Adrenal gland (tissue), 5 donors: ENCODE results near the gene PPP1CC.

Source experiments
- CTCF ChIP-seq, 6 experiments: fragments of 450-650 bp in 4 of 6; fragments of 200-600 bp in 2 of 6; sonication (generic) in 1 of 6; IDR thresholded peaks; 1 replicate in 5 of 6; 2 replicates in 1 of 6; pipeline versions ENCODE4 v1.5.1 to v1.8.0; 2016 to 2021; ENCODE audit warnings: antibody characterized with exemption in 6 of 6, mild to moderate bottlenecking in 2 of 6, moderate library complexity in 1 of 6
- POLR2A ChIP-seq, 2 donors: fragments of 450-650 bp; IDR thresholded peaks; one replicate each; pipeline ENCODE4 v1.6.1; 2017; ENCODE audit warnings: antibody characterized with exemption in 2 of 2, mild to moderate bottlenecking in 2 of 2, moderate library complexity in 1 of 2
- donor health status: DM: no; HTN: no; CAD: no.

GRCh38 chr12:110782094-110782493 is 39.4 kb upstream of the PPP1CC start:
- TF ChIP-seq POLR2A (IDR thresholded peaks at IDR 0.05) (no peak), CTCF (IDR thresholded peaks at IDR 0.05) (no peak)
